Measurements from ENCODE around the gene P4HTM. TPM values are rescaled to one million over a fixed set of nuclear protein-coding genes. Genes with fewer than 3 reads are reported as not detected.

Gene P4HTM
- total RNA-seq, 1 experiment from 2014 or later: 18.8 TPM

DNA sequence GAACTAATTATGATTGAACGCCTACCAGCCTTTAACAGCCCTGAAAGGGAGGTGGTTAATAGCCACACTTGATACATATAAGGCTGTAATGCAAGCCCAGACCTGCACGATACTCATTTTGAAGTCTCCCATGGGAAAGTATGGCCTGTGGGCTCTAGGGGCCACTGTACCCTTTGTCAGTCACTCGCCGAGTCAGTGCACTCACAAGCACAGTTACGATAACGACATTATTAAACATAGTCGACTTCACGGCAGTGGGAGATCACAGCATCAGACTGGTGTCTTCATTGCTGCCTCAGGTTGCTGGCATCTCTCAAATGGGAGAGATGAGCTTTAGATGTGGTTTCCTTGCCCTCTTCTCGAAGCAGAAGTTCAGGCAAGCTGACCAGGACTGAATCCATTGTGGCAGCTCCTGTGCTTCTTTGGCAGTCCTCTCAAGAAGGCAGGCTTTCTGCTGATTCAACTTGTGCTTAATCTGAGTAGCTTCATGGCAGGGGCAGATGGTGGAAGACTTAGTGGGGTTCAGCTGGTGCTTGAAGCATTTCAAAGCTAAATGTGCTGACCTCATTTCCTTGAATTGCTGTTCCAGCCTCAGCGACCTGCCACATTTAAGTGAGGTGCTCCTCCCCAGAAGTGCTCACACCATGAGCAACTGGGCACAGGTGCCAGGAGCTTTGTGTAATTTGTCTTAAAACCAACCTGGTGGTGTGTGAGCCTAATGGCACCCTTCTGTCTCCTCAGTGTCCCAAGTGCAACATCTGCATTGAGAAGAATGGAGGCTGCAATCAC lies 15.8 kb upstream of the P4HTM start:
- intact Hi-C loops (cut with micrococcal nuclease): no loop called here
- ChIA-PET POLR2A (interaction anchor here (1.0 to 2.5 kb wide), 3 partner anchors 17 to 46 kb away, joined by 3 to 7 read pairs (median 3); partner anchors contain the start of gene WDR6), CTCF (interaction anchor here (0.5 to 2.8 kb wide), 3 partner anchors 13 to 780 kb away, joined by 3 to 19 read pairs (median 4); partner anchors contain the start of gene NDUFAF3)
- H3K27ac Mint-ChIP-seq (ENCODE audit: low read depth, unreplicated experiment): no peak overlapping the region
- peaks cover 96% of the 10 kb centered on the region for H3K36me3 Mint-ChIP-seq (ENCODE audit: insufficient read depth, unreplicated experiment)
- no TSS peak for BruUV-seq (replicated peaks)
- no peaks in the 10 kb centered on the region for H3K4me1 Mint-ChIP-seq (ENCODE audit: insufficient read depth, unreplicated experiment)
- H3K9me3 Mint-ChIP-seq (ENCODE audit: unreplicated experiment): no peaks in the 10 kb centered on the region
- H3K27me3 Mint-ChIP-seq (ENCODE audit: insufficient read depth, unreplicated experiment): no peaks in the 10 kb centered on the region
- no peak for DNase-seq (ENCODE audit: unreplicated experiment)
- TF ChIP-seq, protein P1, sequence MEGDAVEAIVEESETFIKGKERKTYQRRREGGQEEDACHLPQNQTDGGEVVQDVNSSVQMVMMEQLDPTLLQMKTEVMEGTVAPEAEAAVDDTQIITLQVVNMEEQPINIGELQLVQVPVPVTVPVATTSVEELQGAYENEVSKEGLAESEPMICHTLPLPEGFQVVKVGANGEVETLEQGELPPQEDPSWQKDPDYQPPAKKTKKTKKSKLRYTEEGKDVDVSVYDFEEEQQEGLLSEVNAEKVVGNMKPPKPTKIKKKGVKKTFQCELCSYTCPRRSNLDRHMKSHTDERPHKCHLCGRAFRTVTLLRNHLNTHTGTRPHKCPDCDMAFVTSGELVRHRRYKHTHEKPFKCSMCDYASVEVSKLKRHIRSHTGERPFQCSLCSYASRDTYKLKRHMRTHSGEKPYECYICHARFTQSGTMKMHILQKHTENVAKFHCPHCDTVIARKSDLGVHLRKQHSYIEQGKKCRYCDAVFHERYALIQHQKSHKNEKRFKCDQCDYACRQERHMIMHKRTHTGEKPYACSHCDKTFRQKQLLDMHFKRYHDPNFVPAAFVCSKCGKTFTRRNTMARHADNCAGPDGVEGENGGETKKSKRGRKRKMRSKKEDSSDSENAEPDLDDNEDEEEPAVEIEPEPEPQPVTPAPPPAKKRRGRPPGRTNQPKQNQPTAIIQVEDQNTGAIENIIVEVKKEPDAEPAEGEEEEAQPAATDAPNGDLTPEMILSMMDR (IDR thresholded peaks at IDR 0.05; ENCODE audit: unreplicated experiment): no peak
- H3K4me3 Mint-ChIP-seq (ENCODE audit: unreplicated experiment): no peak overlapping the region

DNA sequence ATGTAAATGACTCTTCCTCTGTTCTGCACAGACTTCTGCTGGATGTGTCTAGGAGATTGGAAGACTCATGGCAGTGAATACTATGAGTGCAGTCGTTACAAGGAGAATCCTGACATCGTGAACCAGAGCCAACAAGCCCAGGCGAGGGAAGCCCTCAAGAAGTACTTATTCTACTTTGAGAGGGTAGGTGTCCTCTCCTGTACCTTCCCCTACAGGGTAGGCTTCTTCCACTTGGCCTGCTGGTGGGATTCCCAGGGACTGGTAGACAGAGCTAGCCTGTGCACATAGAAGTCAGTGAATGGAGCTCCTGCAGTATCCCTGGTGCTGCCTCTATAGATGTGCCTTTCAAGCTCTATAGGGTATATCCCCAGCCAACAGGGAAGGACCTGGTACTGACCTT lies 10.6 kb upstream of the P4HTM start:
- intact Hi-C loops (cut with micrococcal nuclease): no loop called here
- no peak for DNase-seq (ENCODE audit: unreplicated experiment)
- TF ChIP-seq, protein P1 (IDR thresholded peaks at IDR 0.05; ENCODE audit: unreplicated experiment): no peak
- ChIA-PET POLR2A (interaction anchor here (0.7 kb wide), 1 partner anchor 61 kb away, joined by 3 read pairs; the partner anchor contains the start of gene ARIH2), CTCF (interaction anchor here (0.7 kb wide), 1 partner anchor 21 kb away, joined by 5 read pairs; no protein-coding TSS in a partner anchor)
- no peaks in the 10 kb centered on the region for H3K9me3 Mint-ChIP-seq (ENCODE audit: unreplicated experiment)
- no peak overlapping the region for H3K4me3 Mint-ChIP-seq (ENCODE audit: unreplicated experiment)
- no peaks in the 10 kb centered on the region for H3K4me1 Mint-ChIP-seq (ENCODE audit: insufficient read depth, unreplicated experiment)
- BruUV-seq (replicated peaks): no TSS peak
- no peaks in the 10 kb centered on the region for H3K27me3 Mint-ChIP-seq (ENCODE audit: insufficient read depth, unreplicated experiment)
- no peak overlapping the region for H3K27ac Mint-ChIP-seq (ENCODE audit: low read depth, unreplicated experiment)
- H3K36me3 Mint-ChIP-seq (ENCODE audit: insufficient read depth, unreplicated experiment): peaks cover 89% of the 10 kb centered on the region

DNA sequence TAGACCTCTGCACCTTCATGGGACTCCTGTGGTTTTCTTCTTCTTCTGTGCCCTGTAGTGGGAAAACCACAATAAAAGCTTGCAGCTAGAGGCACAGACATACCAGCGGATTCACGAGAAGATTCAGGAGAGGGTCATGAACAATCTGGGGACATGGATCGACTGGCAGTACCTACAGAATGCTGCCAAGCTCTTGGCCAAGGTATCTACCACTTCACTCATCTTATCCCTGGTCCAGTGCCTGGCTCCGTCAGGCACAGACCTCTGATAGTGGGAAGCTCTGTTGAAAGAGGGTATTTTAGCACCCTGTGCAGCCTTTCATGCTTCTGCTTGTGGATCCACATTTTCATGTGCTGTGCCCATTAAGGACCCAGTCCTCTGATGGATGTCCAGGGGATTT lies 9.7 kb upstream of the P4HTM start:
- H3K9me3 Mint-ChIP-seq (ENCODE audit: unreplicated experiment): no peaks in the 10 kb centered on the region
- no peak overlapping the region for H3K27ac Mint-ChIP-seq (ENCODE audit: low read depth, unreplicated experiment)
- no TSS peak for BruUV-seq (replicated peaks)

DNA sequence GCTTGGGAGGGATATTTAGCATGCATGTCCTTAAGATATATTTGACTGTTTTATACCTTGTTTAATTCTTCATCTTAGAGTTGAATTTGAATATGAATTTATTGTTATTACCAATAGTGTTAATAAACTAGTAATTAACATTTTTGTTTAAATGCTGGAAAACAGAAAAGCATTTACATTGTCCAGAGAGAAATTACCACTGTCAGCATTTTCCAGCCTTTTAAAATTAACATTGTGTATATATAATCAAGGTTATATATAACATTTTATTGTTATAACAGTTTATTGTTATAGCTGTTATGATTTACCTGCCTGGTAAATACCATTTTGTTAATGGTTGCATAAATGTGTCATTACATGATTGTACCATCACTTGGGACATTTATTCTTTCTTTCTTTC lies 8.0 kb upstream of the P4HTM start:
- Mint-ChIP-seq H3K27me3 (ENCODE audit: insufficient read depth, unreplicated experiment) (no peaks in the 10 kb centered on the region), H3K9me3 (ENCODE audit: unreplicated experiment) (no peaks in the 10 kb centered on the region)

More for the DNA sequence above, 9.7 kb upstream of the P4HTM start:
- ChIA-PET CTCF (interaction anchor here (0.5 to 1.4 kb wide), 2 partner anchors 9 to 419 kb away, joined by 3 read pairs; partner anchors contain the start of gene P4HTM), POLR2A (interaction anchor here (0.6 to 0.9 kb wide), 2 partner anchors 10 to 14 kb away, joined by 3 to 4 read pairs; partner anchors contain the start of gene P4HTM)
- intact Hi-C loops (cut with micrococcal nuclease): no loop called here
- Mint-ChIP-seq H3K4me1 (ENCODE audit: insufficient read depth, unreplicated experiment) (no peaks in the 10 kb centered on the region), H3K36me3 (ENCODE audit: insufficient read depth, unreplicated experiment) (peaks cover 84% of the 10 kb centered on the region), H3K27me3 (ENCODE audit: insufficient read depth, unreplicated experiment) (no peaks in the 10 kb centered on the region), H3K4me3 (ENCODE audit: unreplicated experiment) (no peak overlapping the region)
- TF ChIP-seq, protein P1 (IDR thresholded peaks at IDR 0.05; ENCODE audit: unreplicated experiment): no peak
- DNase-seq (ENCODE audit: unreplicated experiment): no peak

More for the DNA sequence above, 8.0 kb upstream of the P4HTM start:
- intact Hi-C loops (cut with micrococcal nuclease): no loop called here
- no peak for DNase-seq (ENCODE audit: unreplicated experiment)
- TF ChIP-seq, protein P1 (IDR thresholded peaks at IDR 0.05; ENCODE audit: unreplicated experiment): no peak
- Mint-ChIP-seq H3K4me1 (ENCODE audit: insufficient read depth, unreplicated experiment) (no peaks in the 10 kb centered on the region), H3K36me3 (ENCODE audit: insufficient read depth, unreplicated experiment) (peaks cover 76% of the 10 kb centered on the region), H3K4me3 (ENCODE audit: unreplicated experiment) (no peak overlapping the region), H3K27ac (ENCODE audit: low read depth, unreplicated experiment) (no peak overlapping the region)
- BruUV-seq (replicated peaks): no TSS peak
- ChIA-PET POLR2A (no interaction called here), CTCF (interaction anchor here (0.6 kb wide), 2 partner anchors 44 to 1202 kb away, joined by 3 read pairs; no protein-coding TSS in a partner anchor)

Data from MCF 10A (cell line).